NCI-H1048 (cell line): Measurements from ENCODE around the gene GIMAP6.
"Not testable (repeated sequence)": the region's sequence is repeated elsewhere in the genome, so short reads cannot be mapped to it uniquely, and the experiment has no call there.

Experiments
- DNase-seq: peaks from one replicate; lab custom pipeline; 2025; lab: John Stamatoyannopoulos, UW

GIMAP6 gene

GRCh38 chr7:150631866-150632864, at the start of gene GIMAP6:
TSS of gene GIMAP6 (minus strand) at chr7:150632385. CDS start at chr7:150630142, 2,243 bp downstream.
- no peak for DNase-seq

- not testable (repeated sequence) for DNase-seq
These were observed 48.2 kb upstream of the GIMAP6 start for GRCh38 chr7:150680364-150680763.

- not testable (repeated sequence) for DNase-seq
These were observed 46.4 kb upstream of the GIMAP6 start for GRCh38 chr7:150678601-150679000.

- DNase-seq, result not testable (repeated sequence)
These were observed 44.7 kb upstream of the GIMAP6 start for GRCh38 chr7:150676854-150677253.

GRCh38 chr7:150676276-150676675, 44.1 kb upstream of the GIMAP6 start:
- DNase-seq, result not testable (repeated sequence)

GRCh38 chr7:150675714-150676113, 43.5 kb upstream of the GIMAP6 start:
- DNase-seq, result no peak

- DNase-seq, result not testable (repeated sequence)
These were observed 39.8 kb upstream of the GIMAP6 start for GRCh38 chr7:150671798-150672585.

GRCh38 chr7:150668977-150669376, 36.8 kb upstream of the GIMAP6 start:
- DNase-seq, result no peak

GRCh38 chr7:150668472-150668911, 36.3 kb upstream of the GIMAP6 start:
- no peak for DNase-seq

- DNase-seq, result no peak
These were observed 34.2 kb upstream of the GIMAP6 start for GRCh38 chr7:150666412-150666811.

GRCh38 chr7:150665896-150666295, 33.7 kb upstream of the GIMAP6 start:
- no peak for DNase-seq

GRCh38 chr7:150665089-150665748, 33.0 kb upstream of the GIMAP6 start:
- DNase-seq, result no peak

GRCh38 chr7:150663802-150664494, 31.8 kb upstream of the GIMAP6 start:
- no peak for DNase-seq

GRCh38 chr7:150662821-150663220, 30.6 kb upstream of the GIMAP6 start:
- DNase-seq, result not testable (repeated sequence)

GRCh38 chr7:150660939-150661613, 28.9 kb upstream of the GIMAP6 start:
- DNase-seq, result no peak

GRCh38 chr7:150657526-150657925, 25.3 kb upstream of the GIMAP6 start:
- DNase-seq, result no peak

- DNase-seq, result no peak
These were observed 23.9 kb upstream of the GIMAP6 start for GRCh38 chr7:150656047-150656446.

GRCh38 chr7:150654692-150655091, 22.5 kb upstream of the GIMAP6 start:
- no peak for DNase-seq

- DNase-seq, result no peak
These were observed 16.8 kb upstream of the GIMAP6 start for GRCh38 chr7:150649080-150649385.

GRCh38 chr7:150648353-150649079, 16.3 kb upstream of the GIMAP6 start:
- no peak for DNase-seq
